Transverse colon (tissue), 4 donors: ENCODE results near the gene SGSH. TPM values are rescaled to one million over a fixed set of nuclear protein-coding genes. Genes with fewer than 3 reads are reported as not detected.

Experiments
- DNase-seq: peaks from one replicate; pipeline ENCODE4 v3.0.0-alpha.2; 2019
- H3K27ac ChIP-seq, 4 donors: fragments of 200-600 bp; sonication (generic); 2 replicates each; pipeline ENCODE4 v1.5.1; 2016 to 2018; ENCODE audit warnings: inconsistent platforms in 4 of 4
- H3K27me3 ChIP-seq: fragments of 200-600 bp; sonication (generic); 2 replicates; pipeline ENCODE4 v1.5.1; 2017; ENCODE audit warnings: inconsistent platforms
- H3K36me3 ChIP-seq, 4 donors: fragments of 200-600 bp; sonication (generic); 2 replicates each; pipeline ENCODE4 v1.5.1; 2017 to 2019; ENCODE audit warnings: inconsistent platforms in 4 of 4
- H3K4me1 ChIP-seq, 4 donors: fragments of 200-600 bp; sonication (generic); 2 replicates each; pipeline ENCODE4 v1.5.1; 2017 to 2020; ENCODE audit warnings: inconsistent platforms in 4 of 4
- H3K4me3 ChIP-seq, 4 donors: fragments of 200-600 bp; sonication (generic); 1 replicate in 1 of 4; 2 replicates in 3 of 4; pipeline versions ENCODE4 v1.5.1 to v1.6.1; 2017 to 2019; ENCODE audit warnings: inconsistent platforms in 4 of 4
- H3K9me3 ChIP-seq, 2 donors: fragments of 200-600 bp; sonication (generic); 2 replicates each; pipeline ENCODE4 v1.5.1; 2017 to 2019; ENCODE audit warnings: inconsistent platforms in 2 of 2
- EP300 ChIP-seq: sonication (generic); formaldehyde crosslinking; IDR thresholded peaks from one replicate; pipeline ENCODE4 v1.6.1; 2017; ENCODE audit warnings: antibody characterized with exemption, low read depth
- POLR2A ChIP-seq: fragments of 450-650 bp; IDR thresholded peaks from one replicate; pipeline ENCODE4 v1.6.1; 2016; ENCODE audit warnings: antibody characterized with exemption, mild to moderate bottlenecking, moderate library complexity
- POLR2AphosphoS5 ChIP-seq, 3 donors: sonication (generic); formaldehyde crosslinking; IDR thresholded peaks; one replicate each; pipeline ENCODE4 v1.6.1; 2016; ENCODE audit warnings: antibody characterized with exemption in 3 of 3
- WGBS, 2 donors: methylation state at CpG; one replicate each; pipeline ENCODE4 v1.1.5; 2018; ENCODE audit warnings: low coverage in 1 of 2; 5-methylcytosine and 5-hydroxymethylcytosine counted together
- in situ Hi-C, 4 donors: fragments of 200-750 bp; cut with MboI; loops; one replicate each; pipeline versions ENCODE4 v1.15.0 to v1.15.1; 2017; ENCODE audit warnings: low sequenced_read_pairs in 3 of 4, low pct_ligation_motif_present in 1 of 4, low pct_unique_long_range_greater_than_20kb in 1 of 4
- intact Hi-C: fragments of 100-400 bp; cut with DNase I; formaldehyde crosslinking; loops from one replicate; pipeline ENCODE4 v1.15.1; 2023; ENCODE audit warnings: low total_unique reads
- total RNA-seq, 4 donors: library from RNA; depleted of rRNA; stranded (reverse); fragments of >200 nt; gene quantifications; one replicate each; pipeline ENCODE4 v1.1.0, GENCODE V29; 2016
- TF ChIP-seq, protein P1 (sequence below), 5 experiments: fragments of 200-600 bp in 3 of 5; fragments of 450-650 bp in 2 of 5; sonication (generic) in 3 of 5; IDR thresholded peaks; 1 replicate in 2 of 5; 2 replicates in 3 of 5; pipeline ENCODE4 v1.5.1; 2016 to 2017; ENCODE audit warnings: antibody characterized with exemption in 5 of 5, inconsistent platforms in 3 of 5, mild to moderate bottlenecking in 2 of 5, moderate library complexity in 1 of 5

The SGSH gene
- total RNA-seq, 4 donors from 2014 or later: 26.2 to 66.2 (median 39.9) TPM

DNA sequence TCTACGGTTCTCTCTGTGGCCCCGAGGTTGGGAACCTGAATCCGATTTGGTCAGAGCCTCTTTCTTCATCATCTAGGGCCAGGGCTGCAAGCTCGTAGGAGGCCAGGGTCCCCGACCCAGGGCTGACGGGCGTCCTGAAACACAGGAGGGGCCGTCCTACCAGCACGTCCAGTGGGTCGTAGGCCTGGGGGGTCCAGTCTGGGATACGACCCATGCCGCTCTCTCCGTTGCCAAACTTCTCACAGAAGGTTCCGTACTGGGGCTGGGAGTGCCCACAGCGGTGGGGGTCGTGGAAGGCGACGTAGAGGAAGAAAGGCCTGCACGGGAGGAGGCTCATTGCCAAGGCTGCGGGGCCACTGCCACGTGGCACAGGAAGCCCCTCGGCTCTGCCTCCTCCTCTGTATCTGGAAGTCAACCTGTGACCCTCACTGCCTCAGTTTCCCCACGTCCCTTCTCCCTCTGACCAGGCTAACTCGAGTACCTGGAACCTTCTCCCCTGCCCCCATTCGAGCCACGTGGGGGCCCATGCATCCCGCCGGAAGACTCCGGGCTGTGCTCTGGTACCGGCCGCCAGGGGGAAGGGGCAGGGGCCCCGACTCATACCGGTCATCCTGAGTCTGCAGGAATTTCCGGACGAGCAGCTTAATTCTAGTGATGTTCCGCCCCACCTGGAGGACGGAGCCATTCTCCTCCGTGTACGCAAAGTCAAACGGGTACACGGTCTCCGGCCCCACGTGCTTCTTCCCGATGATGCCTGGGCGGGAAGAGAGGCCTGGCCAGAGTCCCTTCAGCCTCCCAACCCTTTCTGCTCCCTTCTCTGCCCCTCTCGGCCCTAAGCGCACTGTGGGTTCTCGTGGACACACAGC is 5.9 kb downstream of the SGSH start:
- H3K9me3 ChIP-seq: no peaks in the 10 kb centered on the region
- intact Hi-C loops: no loop called here
- in situ Hi-C loops: no loop called here
- H3K36me3 ChIP-seq: peaks cover 0 to 15% (median 0%) of the 10 kb centered on the region in 4 donors
- DNase-seq: no peak
- no peak overlapping the region for H3K4me3 ChIP-seq
- 96% methylated on average over 47 of the region's 48 CpGs; no CpG with 5 or more reads in 1 of the 2 donors for WGBS, 2 donors
- TF ChIP-seq POLR2AphosphoS5 (IDR thresholded peaks at IDR 0.05) (no peak), POLR2A (no peak)
- TF ChIP-seq, protein P1, sequence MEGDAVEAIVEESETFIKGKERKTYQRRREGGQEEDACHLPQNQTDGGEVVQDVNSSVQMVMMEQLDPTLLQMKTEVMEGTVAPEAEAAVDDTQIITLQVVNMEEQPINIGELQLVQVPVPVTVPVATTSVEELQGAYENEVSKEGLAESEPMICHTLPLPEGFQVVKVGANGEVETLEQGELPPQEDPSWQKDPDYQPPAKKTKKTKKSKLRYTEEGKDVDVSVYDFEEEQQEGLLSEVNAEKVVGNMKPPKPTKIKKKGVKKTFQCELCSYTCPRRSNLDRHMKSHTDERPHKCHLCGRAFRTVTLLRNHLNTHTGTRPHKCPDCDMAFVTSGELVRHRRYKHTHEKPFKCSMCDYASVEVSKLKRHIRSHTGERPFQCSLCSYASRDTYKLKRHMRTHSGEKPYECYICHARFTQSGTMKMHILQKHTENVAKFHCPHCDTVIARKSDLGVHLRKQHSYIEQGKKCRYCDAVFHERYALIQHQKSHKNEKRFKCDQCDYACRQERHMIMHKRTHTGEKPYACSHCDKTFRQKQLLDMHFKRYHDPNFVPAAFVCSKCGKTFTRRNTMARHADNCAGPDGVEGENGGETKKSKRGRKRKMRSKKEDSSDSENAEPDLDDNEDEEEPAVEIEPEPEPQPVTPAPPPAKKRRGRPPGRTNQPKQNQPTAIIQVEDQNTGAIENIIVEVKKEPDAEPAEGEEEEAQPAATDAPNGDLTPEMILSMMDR (IDR thresholded peaks at IDR 0.05): no peak
- no peak overlapping the region for H3K27ac ChIP-seq
- H3K27me3 ChIP-seq: no peaks in the 10 kb centered on the region
- H3K4me1 ChIP-seq: peaks cover 3 to 10% (median 6%) of the 10 kb centered on the region in 4 donors

DNA sequence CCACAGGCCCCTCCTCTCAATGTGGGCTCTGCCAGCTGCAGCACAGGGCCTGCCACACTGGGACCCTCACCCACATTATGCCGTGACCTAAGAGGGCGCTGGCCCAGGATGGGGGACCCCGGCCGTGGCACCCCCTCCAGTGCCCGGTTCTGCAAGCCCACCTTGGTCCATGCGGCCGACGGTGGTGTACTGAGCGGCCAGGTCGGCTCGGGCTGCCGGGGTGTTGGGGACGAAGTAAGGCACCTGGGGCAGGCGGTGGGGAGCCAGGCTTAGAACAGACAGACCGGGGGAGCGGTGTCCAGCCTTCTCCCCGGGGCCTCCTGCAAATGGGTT is 6.5 kb downstream of the SGSH start:
- no peak for DNase-seq
- H3K27ac ChIP-seq: no peak overlapping the region
- in situ Hi-C loops: no loop called here
- peaks cover 0 to 15% (median 0%) of the 10 kb centered on the region in 4 donors for H3K36me3 ChIP-seq
- no peaks in the 10 kb centered on the region for H3K27me3 ChIP-seq
- peaks cover 0 to 5% (median 3%) of the 10 kb centered on the region in 4 donors for H3K4me1 ChIP-seq
- intact Hi-C loops: no loop called here
- no peak for TF ChIP-seq POLR2AphosphoS5 (IDR thresholded peaks at IDR 0.05)
- TF ChIP-seq, protein P1 (IDR thresholded peaks at IDR 0.05): no peak
- TF ChIP-seq POLR2A: no peak
- TF ChIP-seq EP300: no peak
- no peaks in the 10 kb centered on the region for H3K9me3 ChIP-seq
- no peak overlapping the region for H3K4me3 ChIP-seq
- 97% methylated on average over 17 of the region's 17 CpGs; no CpG with 5 or more reads in 1 of the 2 donors for WGBS, 2 donors

- Histone ChIP-seq H3K4me1 (no peaks in the 10 kb centered on the region), H3K9me3 (no peaks in the 10 kb centered on the region), H3K4me3 (no peak overlapping the region), H3K27ac (no peak overlapping the region), H3K36me3 (peaks cover 0 to 15% (median 0%) of the 10 kb centered on the region in 4 donors), H3K27me3 (no peaks in the 10 kb centered on the region)
- no peak for TF ChIP-seq POLR2AphosphoS5 (IDR thresholded peaks at IDR 0.05)
- TF ChIP-seq POLR2A: no peak
- TF ChIP-seq, protein P1 (IDR thresholded peaks at IDR 0.05): no peak
- no peak for TF ChIP-seq EP300
- intact Hi-C loops (no loop called here), in situ Hi-C loops (no loop called here)
- 77 to 80% methylated on average over 1 to 19 of the region's 19 CpGs for WGBS, 2 donors
- DNase-seq: no peak
These were observed 7.0 kb downstream of the SGSH start for GRCh38 chr17:80212962-80213642.

- Histone ChIP-seq H3K9me3 (no peaks in the 10 kb centered on the region), H3K4me1 (no peaks in the 10 kb centered on the region), H3K27ac (no peak overlapping the region), H3K4me3 (no peak overlapping the region), H3K27me3 (no peaks in the 10 kb centered on the region), H3K36me3 (peaks cover 0 to 15% (median 0%) of the 10 kb centered on the region in 4 donors)
- TF ChIP-seq, protein P1 (IDR thresholded peaks at IDR 0.05): no peak
- TF ChIP-seq POLR2A (no peak), EP300 (no peak), POLR2AphosphoS5 (IDR thresholded peaks at IDR 0.05) (no peak)
- DNase-seq: no peak
- in situ Hi-C loops: no loop called here
- WGBS, 2 donors: 80 to 91% methylated on average over 1 to 12 of the region's 12 CpGs
- intact Hi-C loops: no loop called here
These were observed 7.6 kb downstream of the SGSH start for GRCh38 chr17:80212511-80212910.
